ENCODE measurements around the gene RNF220. TPM values are rescaled to one million over a fixed set of nuclear protein-coding genes. Genes with fewer than 3 reads are reported as not detected.
A peak's percentile ranks its signal among the peaks of the same experiment; 100 is the strongest.

Gene RNF220
- total RNA-seq, 2 donors from 2014 or later: 53.3 to 62.0 TPM

DNA sequence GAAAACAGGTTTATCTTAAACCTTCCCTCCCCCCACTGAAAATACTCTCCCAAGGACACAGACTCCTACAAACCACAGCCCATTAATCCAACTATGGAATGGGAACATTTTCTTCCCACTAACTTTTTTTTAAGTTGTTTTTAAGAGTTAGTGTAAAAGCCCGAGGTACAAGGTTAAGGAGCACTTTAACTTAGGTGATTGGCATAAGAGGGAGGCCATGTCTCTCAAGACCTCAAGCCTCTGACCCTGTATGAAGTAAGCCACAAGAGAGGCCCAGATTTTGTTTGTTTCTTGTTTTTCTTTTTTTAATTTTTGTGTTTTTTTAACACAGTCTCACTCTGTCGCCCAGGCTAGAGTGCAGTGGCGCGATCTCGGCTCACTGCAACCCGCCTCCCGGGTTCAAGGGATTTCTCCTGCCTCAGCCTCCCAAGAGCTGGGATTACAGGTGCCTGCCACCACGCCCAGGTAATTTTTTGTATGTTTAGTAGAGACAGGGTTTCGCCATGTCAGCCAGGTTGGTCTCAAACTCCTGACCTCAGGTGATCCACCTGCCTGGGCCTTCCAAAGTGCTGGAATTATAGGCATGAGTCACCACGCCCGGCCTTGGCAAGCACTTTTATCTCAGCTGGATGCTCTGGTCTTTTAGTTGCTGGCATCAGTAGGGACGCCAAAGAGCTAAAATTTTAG, 283.8 kb downstream of the RNF220 start:
- intact Hi-C loops (cut with DNase I): no loop called here
- Histone ChIP-seq H3K27me3 (no peaks in the 10 kb centered on the region), H3K9me3 (no peaks in the 10 kb centered on the region), H3K27ac (no peak overlapping the region), H3K36me3 (no peaks in the 10 kb centered on the region), H3K4me1 (no peaks in the 10 kb centered on the region), H3K9ac (ENCODE audit: low read depth in 2 of 2, low read length in 2 of 2) (no peak overlapping the region), H3K4me3 (no peak overlapping the region)
- DNase-seq: peak; percentile 35
- TF ChIP-seq, protein P1, sequence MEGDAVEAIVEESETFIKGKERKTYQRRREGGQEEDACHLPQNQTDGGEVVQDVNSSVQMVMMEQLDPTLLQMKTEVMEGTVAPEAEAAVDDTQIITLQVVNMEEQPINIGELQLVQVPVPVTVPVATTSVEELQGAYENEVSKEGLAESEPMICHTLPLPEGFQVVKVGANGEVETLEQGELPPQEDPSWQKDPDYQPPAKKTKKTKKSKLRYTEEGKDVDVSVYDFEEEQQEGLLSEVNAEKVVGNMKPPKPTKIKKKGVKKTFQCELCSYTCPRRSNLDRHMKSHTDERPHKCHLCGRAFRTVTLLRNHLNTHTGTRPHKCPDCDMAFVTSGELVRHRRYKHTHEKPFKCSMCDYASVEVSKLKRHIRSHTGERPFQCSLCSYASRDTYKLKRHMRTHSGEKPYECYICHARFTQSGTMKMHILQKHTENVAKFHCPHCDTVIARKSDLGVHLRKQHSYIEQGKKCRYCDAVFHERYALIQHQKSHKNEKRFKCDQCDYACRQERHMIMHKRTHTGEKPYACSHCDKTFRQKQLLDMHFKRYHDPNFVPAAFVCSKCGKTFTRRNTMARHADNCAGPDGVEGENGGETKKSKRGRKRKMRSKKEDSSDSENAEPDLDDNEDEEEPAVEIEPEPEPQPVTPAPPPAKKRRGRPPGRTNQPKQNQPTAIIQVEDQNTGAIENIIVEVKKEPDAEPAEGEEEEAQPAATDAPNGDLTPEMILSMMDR (IDR thresholded peaks at IDR 0.05): no peak

DNA sequence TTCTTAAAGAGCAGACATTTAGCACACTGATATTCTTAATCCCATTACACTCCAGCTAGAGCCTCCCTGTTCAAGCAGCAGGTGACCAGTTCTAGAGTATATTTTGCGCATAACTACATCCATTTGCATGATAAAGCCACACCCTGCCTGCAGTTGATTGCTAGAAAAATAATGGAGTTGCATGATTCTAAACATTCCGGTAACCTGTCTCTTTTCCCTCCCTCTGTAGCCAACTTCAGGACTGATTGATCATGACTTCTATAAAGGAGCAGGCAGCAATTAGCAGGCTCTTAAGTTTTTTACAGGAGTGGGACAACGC, 284.4 kb downstream of the RNF220 start:
- Histone ChIP-seq H3K36me3 (no peaks in the 10 kb centered on the region), H3K27me3 (no peaks in the 10 kb centered on the region), H3K4me1 (no peaks in the 10 kb centered on the region), H3K9ac (ENCODE audit: low read depth in 2 of 2, low read length in 2 of 2) (no peak overlapping the region), H3K27ac (no peak overlapping the region), H3K9me3 (no peaks in the 10 kb centered on the region), H3K4me3 (no peak overlapping the region)
- intact Hi-C loops (cut with DNase I): no loop called here
- TF ChIP-seq, protein P1 (IDR thresholded peaks at IDR 0.05): no peak
- no peak for DNase-seq

DNA sequence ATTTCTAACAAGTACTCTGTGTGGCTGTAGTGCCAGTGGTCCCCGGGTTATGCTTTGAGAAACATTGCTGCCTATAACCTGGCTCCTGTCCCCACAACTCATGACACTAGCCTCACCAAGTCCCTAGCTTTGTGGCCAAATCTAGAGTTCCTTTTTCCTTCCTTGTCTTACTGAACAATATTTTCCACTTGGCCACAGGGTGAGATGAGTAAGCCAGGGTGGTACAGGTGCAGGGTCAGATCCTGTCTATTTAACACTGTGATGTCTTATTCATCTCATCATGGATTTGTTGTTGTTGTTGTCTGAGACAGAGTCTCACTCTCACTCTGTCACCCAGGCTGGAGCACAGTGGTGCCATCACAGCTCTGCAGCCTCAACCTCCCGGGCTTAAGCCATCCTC, 288.1 kb downstream of the RNF220 start:
- H3K27ac ChIP-seq: no peak overlapping the region
- TF ChIP-seq, protein P1 (IDR thresholded peaks at IDR 0.05): no peak
- no peak for DNase-seq

DNA sequence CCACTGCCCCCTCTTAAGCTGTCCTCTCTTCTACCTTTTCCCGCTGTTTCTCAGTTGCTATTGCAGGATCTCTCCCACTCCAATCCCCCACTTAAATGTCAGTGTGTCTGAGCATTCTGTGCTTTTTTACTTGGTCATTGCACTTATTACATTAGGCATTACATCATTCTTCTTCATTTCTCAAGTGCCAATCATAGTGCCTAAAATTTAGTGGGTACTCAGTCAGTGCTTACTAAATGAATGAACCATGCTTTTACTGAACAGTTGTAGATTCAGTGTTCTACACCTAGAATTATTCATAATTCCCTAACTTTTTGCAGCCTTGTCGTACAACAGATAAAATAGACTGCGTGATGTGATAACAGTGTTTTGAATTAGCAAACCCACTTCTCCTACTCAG, 288.8 kb downstream of the RNF220 start:
- Histone ChIP-seq H3K27me3 (no peaks in the 10 kb centered on the region), H3K9me3 (no peaks in the 10 kb centered on the region)

More for the DNA sequence above, 288.1 kb downstream of the RNF220 start:
- H3K9me3 ChIP-seq: no peaks in the 10 kb centered on the region
- intact Hi-C loops (cut with DNase I): no loop called here
- H3K9ac ChIP-seq (ENCODE audit: low read depth in 2 of 2, low read length in 2 of 2): no peak overlapping the region
- H3K36me3 ChIP-seq: no peaks in the 10 kb centered on the region
- H3K27me3 ChIP-seq: no peaks in the 10 kb centered on the region
- no peak overlapping the region for H3K4me3 ChIP-seq
- no peaks in the 10 kb centered on the region for H3K4me1 ChIP-seq

DNA sequence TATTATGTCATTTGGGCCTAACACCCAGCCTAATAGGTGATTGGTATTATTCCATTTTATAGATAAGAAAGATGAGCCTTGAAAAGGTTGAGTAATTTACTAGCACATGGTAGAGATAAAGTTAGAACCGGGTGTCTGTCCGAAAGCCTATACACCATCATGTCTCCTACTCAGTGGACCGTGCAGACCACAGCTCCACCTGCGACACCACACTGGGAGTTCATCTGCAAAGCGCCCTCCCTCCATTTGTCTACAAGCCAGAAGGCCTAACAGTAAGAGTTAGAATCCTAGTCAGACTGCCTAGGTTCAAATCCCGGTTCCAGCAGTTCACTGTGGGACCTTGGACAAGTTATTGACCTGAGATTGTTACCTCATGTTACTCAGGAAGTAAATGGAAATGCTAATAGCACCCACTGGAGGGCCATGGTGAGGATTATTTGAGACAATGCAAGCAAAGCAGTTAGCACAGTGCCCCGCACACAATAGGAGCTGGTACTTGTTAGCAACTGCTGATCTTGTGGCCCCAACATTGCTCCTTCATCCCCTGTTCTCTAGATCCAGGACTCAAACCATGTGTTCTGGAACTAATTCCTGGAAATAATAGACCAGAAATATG, 289.9 kb downstream of the RNF220 start:
- Histone ChIP-seq H3K9ac (ENCODE audit: low read depth in 2 of 2, low read length in 2 of 2) (no peak overlapping the region), H3K27ac (no peak overlapping the region), H3K27me3 (no peaks in the 10 kb centered on the region), H3K4me3 (no peak overlapping the region), H3K9me3 (no peaks in the 10 kb centered on the region), H3K4me1 (no peaks in the 10 kb centered on the region), H3K36me3 (no peaks in the 10 kb centered on the region)
- intact Hi-C loops (cut with DNase I): no loop called here
- TF ChIP-seq, protein P1 (IDR thresholded peaks at IDR 0.05): no peak
- DNase-seq: no peak

More for the DNA sequence above, 288.8 kb downstream of the RNF220 start:
- H3K36me3 ChIP-seq: no peaks in the 10 kb centered on the region
- H3K4me3 ChIP-seq: no peak overlapping the region
- TF ChIP-seq, protein P1 (IDR thresholded peaks at IDR 0.05): no peak
- DNase-seq: no peak
- intact Hi-C loops (cut with DNase I): no loop called here
- H3K4me1 ChIP-seq: no peaks in the 10 kb centered on the region
- no peak overlapping the region for H3K9ac ChIP-seq (ENCODE audit: low read depth in 2 of 2, low read length in 2 of 2)
- no peak overlapping the region for H3K27ac ChIP-seq

Measured in colonic mucosa (tissue), 4 donors.